Daoy (cell line): ENCODE measurements around the gene DNAL1. TPM values are rescaled to one million over a fixed set of nuclear protein-coding genes. Genes with fewer than 3 reads are reported as not detected.
"Not testable (repeated sequence)": the region's sequence is repeated elsewhere in the genome, so short reads cannot be mapped to it uniquely, and the experiment has no call there.

Source experiments
- DNase-seq: peaks from one replicate; pipeline ENCODE4 v3.0.0-alpha.2; 2015; ENCODE audit warnings: low read depth
- total RNA-seq: library from RNA; depleted of rRNA; stranded (reverse); fragments of >200 nt; shearing (Covaris generic); gene quantifications from 2 replicates; pipeline ENCODE4 v1.2.3, GENCODE V29; 2014

DNAL1 gene
- total RNA-seq, 1 experiment from 2014 or later: 13.3 TPM

- DNase-seq: no peak
These were observed 3.9 kb upstream of the DNAL1 start for GRCh38 chr14:73640796-73641365.

DNA sequence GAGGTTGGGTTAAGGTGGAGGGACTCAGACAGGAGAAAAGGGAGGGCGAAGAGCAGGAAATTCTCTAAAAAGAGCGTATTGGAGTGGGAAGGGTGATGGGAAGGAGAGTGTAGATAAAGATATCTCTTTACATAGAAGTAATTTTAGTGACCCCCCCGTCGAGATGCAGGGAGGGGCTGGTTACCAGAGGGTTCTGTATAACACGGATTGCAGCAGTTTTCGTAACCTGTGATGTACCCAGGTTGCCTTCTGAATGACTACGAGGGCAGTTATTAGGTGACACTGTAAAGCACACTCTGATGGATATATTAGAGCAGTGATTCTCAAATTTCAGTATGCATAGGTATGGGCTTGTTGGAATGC, 443 bp downstream of the DNAL1 start:
- no peak for DNase-seq

DNA sequence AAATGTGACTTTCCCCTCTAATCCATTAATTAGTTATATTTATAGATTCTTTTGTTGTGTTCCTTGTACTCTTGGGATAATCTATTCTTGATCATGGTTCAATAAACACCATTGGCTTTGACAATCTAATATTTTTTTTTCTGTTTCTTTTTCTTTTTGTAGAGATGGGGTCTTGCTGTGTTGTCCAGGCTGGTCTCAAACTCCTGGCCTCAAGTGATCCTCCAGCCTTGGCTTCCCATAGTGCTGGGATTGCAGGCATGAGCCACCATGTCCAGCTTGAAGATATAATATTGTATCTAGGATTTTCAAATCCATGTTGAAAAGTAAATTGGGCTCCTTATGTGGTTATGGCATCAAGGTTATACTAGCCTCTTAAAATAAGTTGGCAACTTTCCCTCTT, 6.2 kb downstream of the DNAL1 start:
- DNase-seq: no peak

DNA sequence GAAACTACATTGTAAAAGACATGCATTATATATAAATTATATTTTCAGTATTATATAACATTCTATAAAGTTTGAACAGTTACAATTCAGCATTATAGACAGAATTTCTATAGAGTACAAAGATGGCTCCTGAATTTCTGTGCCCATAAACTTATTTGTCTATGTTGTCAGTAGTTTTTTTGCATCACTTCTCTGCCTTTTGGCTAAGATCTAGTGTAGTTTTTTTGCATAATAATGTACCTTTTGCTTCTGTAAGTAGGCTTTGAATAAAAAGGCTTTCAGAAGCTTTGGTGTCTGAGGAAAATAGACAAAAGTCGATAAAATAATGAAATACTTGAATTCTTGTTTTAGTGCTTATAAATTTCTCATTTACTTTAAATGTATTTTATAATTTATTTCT, 11.1 kb downstream of the DNAL1 start:
- DNase-seq: no peak

DNA sequence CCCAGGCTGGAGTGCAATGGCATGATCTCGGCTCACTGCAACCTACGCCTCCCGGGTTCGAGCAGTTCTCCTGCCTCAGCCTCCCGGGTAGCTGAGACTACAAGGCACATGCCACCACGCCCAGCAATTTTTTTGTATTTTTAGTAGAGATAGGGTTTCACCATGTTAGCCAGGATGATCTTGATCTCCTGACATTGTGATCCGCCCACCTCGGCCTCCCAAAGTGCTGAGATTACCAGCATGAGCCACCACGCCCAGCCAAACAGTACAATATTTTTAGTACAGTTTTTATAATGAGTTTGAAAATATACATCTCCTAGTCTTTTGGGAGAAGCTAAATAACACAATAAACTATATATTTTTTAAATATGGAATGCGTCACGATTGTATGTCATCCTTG, 14.4 kb downstream of the DNAL1 start:
- not testable (repeated sequence) for DNase-seq

- DNase-seq: no peak
These were observed 15.7 kb downstream of the DNAL1 start for GRCh38 chr14:73660511-73660910.

- no peak for DNase-seq
These were observed 17.1 kb downstream of the DNAL1 start for GRCh38 chr14:73661872-73662271.

- peak; percentile 95 for DNase-seq
These were observed 17.7 kb downstream of the DNAL1 start for GRCh38 chr14:73662487-73662943.

- no peak for DNase-seq
These were observed 18.9 kb downstream of the DNAL1 start for GRCh38 chr14:73663548-73664212.

DNA sequence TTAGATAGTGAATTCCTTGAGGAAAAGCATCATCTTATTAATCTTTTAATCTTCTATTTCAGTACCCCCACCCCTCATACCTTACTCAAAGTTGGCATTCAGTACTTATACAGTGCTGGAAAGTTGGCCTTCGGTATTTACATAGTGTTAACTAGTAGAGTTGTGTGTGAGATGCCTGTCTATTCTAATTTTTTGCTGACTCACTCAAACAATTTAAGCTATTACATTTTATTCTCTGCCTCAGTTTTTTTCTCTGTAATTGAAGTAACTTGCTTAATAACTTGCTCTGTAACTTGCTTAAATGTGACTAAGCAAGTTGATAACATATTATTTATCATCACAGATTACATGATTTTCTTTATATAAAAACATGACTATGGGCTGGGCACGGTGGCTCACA, 20.3 kb downstream of the DNAL1 start:
- DNase-seq: no peak

GRCh38 chr14:73666583-73666982, 21.8 kb downstream of the DNAL1 start:
- DNase-seq: no peak

- no peak for DNase-seq
These were observed 23.1 kb downstream of the DNAL1 start for GRCh38 chr14:73667854-73668253.

- DNase-seq: no peak
These were observed 30.2 kb downstream of the DNAL1 start for GRCh38 chr14:73674986-73675385.

GRCh38 chr14:73678698-73679097, 33.9 kb downstream of the DNAL1 start:
- DNase-seq: no peak

DNA sequence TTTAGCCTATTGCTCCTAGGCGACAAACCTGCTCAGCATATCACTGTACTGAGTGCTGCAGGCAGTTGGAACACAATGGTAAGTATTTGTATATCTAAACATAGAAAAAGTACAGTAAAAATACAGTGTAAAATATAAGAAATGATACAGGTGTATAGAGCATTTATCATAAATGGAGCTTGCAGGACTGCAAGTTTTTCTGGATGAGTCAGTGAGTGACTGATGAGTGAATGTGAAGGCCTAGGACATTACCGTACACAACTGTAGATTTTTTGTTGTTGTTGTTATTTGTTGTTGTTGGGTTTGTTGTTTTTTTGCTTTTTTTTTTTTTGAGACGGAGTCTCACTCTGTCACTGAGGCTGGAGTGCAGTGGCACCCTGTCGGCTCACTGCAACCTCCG, 36.0 kb downstream of the DNAL1 start:
- DNase-seq: no peak

DNA sequence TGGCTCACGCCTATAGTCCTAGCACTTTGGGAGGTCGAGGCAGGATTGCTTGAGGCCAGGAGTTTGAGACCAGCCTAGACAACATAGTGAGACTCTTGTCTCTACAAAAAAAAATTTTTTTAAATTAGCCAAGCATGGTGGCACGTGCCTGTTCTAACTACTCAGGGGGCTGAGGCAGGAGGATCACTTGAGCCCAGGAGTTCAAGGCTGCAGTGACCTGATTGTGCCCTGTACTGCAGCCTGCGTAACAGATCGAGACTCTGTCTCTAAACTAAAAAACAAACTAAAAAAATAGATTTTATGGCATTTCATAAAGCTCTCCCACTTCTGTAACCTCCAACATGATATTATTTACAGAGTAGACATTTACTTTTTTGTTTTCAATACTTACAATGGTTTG, 39.8 kb downstream of the DNAL1 start:
- no peak for DNase-seq

- DNase-seq: no peak
These were observed 40.5 kb downstream of the DNAL1 start for GRCh38 chr14:73685328-73685727.

- no peak for DNase-seq
These were observed 42.1 kb downstream of the DNAL1 start for GRCh38 chr14:73686901-73687300.

DNA sequence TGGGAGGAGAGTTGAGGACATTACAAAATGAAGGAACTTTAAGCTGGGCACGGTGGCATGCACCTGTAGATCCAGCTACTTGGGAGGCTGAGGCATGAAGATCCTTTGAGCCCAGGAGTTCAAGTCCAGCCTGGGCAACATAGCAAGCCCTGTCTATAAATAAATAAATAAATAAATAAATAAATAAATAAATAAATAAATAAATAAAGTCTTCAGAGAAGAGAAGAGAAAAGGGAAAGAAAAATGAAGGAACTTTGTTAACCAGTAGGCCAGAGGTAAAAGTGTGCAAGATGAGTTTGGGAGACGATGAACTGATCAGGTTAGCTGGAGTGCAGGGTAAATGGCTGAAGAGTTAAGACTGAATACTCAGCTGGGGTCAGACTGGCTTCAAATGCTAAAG, 49.3 kb downstream of the DNAL1 start:
- DNase-seq: no peak

DNA sequence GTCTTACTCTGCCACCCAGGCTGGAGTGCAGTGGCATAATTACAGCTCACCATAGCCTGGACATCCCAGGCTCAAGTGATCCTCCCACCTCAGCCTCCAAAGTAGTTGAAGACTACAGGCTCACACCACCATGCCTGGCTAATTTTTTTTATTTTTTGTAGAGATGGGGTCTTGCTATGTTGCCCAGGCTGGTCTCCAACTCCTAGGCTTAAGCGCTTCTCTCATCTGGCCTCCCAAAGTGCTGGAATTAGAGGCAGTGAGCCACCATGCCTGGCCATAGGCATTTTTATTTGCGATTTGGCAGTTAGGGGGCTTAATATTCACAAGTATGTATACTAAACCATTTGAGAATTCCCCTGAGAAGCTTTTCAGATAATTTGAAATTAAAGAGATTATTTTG, 50.3 kb downstream of the DNAL1 start:
- no peak for DNase-seq

DNA sequence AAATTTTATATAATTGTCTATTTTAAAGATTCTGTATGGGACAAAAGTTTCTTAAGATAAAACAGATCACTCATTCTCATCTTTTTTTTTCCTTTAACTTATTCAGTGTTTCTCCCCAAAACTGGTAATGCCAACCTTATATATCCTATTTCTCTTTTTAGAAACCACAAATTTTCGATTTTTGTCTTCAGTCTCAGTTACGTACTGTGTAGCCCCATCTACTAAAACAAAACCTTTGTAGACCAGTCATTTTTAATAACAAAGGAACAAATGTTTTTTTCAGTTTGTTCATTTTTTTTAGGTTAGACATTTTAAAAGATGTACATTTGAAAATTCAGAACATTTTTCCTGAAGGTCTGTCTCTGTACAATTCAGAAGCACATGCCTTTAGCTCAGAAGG, 51.2 kb downstream of the DNAL1 start:
- no peak for DNase-seq

DNA sequence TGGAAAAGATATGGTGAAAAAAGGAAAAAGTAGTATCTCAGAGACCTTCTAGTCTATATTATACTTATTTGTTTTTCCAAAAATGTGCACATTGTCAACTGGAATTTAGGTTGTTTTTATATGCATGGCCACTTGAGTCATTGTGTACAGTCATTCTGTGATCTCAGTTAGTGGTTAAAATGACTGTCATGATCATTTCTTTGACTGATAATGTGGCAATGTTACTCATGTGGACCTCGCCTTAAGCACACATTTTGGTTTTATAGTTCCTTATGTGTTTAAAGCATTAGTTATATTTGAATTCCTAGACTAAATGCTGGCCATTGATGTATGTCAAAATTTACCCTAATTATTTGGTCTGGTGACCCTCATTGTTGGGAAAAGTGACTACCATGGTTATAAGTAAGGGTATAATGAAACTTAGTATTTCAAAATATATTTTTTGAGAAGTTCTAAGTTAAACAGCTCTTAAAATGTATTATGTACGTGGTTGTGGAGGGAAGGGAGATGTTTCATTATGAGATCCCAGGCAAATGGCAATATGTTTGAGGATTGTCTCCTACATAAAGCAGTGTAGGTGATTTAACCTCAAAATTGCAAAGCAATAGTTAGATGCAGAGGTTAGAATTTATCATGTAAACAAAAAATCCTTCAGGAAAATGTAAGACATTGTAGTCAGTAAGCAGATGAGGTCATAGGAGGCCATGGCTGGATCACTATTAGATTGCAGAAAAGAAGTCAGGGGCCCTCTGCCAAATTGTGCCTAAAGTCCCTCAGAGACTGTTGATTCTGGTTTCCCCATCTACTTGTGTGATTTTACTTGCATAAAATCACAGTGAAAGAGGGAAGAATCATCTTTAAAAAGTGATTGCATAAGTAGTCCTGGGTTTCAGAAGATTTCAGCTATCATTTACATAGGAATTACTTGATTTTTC, 51.9 kb downstream of the DNAL1 start:
- peak; percentile 82 for DNase-seq

GRCh38 chr14:73700325-73700724, 55.5 kb downstream of the DNAL1 start:
- DNase-seq: no peak
